Measurements from ENCODE around the gene SPIRE1.

The SPIRE1 gene

DNA sequence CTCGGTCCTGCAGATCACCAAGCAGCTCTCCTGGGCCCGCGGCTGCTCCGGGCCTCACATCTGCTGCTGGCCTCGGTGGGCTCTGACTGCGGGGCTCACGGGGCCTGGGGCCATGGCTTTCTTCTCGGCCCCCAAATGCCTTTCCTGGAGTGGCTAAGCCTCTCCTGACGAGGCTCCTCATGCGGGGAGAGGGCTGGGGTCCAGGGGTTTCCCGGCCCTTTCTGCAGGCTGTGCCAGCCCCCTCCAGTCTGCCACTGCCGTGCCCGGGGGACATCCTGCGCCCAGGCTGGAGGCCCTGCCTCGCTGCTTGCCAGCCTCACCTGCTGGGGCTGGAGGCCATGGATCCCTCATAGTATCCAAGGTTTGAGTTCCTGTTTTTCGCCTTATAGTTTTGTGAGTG lies 226.3 kb downstream of the SPIRE1 start:
- H3K9me3 ChIP-seq (ENCODE audit: low read length) = no peaks in the 10 kb centered on the region
- peaks cover 14% of the 10 kb centered on the region for H3K36me3 ChIP-seq (ENCODE audit: insufficient read depth, low read length)
- H2AFZ ChIP-seq (ENCODE audit: low read depth, low read length) = no peak overlapping the region
- H3K4me1 ChIP-seq (ENCODE audit: insufficient read depth, low read length) = no peaks in the 10 kb centered on the region
- H3K4me3 ChIP-seq (ENCODE audit: low read length) = no peak overlapping the region
- no peaks in the 10 kb centered on the region for H3K27me3 ChIP-seq (ENCODE audit: insufficient read depth, low read length)

DNA sequence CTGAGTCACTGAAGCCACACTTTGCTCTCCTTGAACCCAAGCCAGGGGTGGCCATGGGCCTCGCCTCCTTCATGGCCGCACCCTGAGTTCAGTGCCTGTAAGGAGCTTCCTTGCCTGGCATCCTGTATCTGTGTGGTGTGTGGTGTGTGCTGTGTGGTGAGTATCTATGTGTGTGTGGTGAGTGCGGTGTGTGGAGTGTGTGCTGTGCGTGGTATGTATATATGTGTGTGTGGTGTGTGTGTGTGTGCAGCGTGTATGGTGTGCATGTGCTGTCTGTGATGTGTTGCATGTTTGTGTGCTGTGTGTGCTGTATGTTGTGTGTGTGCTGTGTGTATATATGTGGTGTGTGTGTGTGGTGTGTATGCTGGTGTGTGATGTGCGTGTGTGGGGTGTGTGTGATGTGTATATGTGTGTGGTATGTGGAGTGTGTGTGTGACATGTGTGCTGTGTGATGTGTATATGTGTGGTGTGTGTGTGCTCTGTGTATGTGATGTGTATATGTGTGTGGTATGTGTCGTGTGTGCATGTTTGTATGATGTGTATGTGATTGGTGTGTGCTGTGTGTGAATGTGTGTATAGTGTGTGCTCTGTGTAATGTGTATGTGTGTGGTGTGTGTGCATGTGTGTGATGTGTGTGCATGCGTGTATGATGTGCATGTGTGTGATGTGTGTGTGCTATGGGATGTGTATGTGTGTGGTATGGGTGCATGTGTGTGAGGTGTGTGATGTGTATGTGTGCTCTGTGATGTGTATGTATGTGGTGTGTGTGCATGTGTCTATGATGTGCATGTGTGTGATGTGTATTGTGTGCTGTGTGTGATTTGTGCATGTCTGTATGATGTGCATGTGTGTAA lies 227.5 kb downstream of the SPIRE1 start:
- Histone ChIP-seq H3K36me3 (ENCODE audit: insufficient read depth, low read length) (peaks cover 14% of the 10 kb centered on the region), H3K4me3 (ENCODE audit: low read length) (no peak overlapping the region)

DNA sequence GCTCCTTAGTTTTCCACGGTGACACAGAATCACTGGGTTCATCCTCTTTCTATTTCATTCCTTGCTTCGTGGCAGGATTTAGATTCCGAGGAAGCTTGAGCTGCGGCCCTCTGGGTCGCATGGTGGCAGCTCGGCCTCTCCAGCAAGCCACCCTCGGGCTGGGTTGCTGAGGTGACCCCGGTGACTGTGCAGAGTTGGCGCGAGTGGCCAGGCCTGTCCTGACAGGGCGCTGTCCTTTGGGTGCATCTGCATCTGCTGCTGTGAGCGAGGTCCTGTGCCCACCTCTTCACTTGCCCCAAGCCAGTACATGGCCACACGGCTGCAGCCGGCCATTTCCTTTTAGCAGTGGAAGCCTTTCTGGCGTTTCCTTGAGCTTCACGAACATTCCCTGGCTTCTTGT lies 228.4 kb downstream of the SPIRE1 start:
- Histone ChIP-seq H2AFZ (ENCODE audit: low read depth, low read length) (no peak overlapping the region), H3K36me3 (ENCODE audit: insufficient read depth, low read length) (peaks cover 14% of the 10 kb centered on the region)

More for the DNA sequence above, 227.5 kb downstream of the SPIRE1 start:
- H3K4me1 ChIP-seq (ENCODE audit: insufficient read depth, low read length) = no peaks in the 10 kb centered on the region
- no peaks in the 10 kb centered on the region for H3K27me3 ChIP-seq (ENCODE audit: insufficient read depth, low read length)
- no peak overlapping the region for H2AFZ ChIP-seq (ENCODE audit: low read depth, low read length)
- H3K9me3 ChIP-seq (ENCODE audit: low read length) = no peaks in the 10 kb centered on the region

DNA sequence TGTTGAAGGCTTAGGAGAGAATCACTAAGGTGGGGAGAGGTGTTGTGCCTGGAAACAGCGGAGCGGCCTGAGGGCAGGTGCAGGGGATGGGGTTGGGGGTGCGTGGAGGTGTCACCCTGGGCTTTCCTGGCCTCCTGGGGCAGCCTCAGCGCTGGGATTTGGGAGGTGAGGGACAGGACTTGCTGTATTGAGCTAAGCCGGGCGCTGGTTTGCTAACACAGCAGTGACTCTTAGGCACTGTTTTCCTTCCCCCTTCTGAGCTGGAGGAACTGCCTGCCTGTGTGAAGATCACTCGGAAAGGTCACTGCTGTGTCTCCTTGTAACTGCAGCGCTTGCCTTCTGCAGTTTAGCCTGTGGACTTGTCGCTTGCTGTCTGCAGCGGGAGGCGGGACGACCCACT lies 229.0 kb downstream of the SPIRE1 start:
- peaks cover 14% of the 10 kb centered on the region for H3K36me3 ChIP-seq (ENCODE audit: insufficient read depth, low read length)
- no peak overlapping the region for H2AFZ ChIP-seq (ENCODE audit: low read depth, low read length)
- no peaks in the 10 kb centered on the region for H3K4me1 ChIP-seq (ENCODE audit: insufficient read depth, low read length)
- H3K27me3 ChIP-seq (ENCODE audit: insufficient read depth, low read length) = no peaks in the 10 kb centered on the region
- H3K9me3 ChIP-seq (ENCODE audit: low read length) = no peaks in the 10 kb centered on the region
- no peak overlapping the region for H3K4me3 ChIP-seq (ENCODE audit: low read length)

More for the DNA sequence above, 228.4 kb downstream of the SPIRE1 start:
- H3K4me1 ChIP-seq (ENCODE audit: insufficient read depth, low read length) = no peaks in the 10 kb centered on the region
- no peaks in the 10 kb centered on the region for H3K27me3 ChIP-seq (ENCODE audit: insufficient read depth, low read length)
- no peak overlapping the region for H3K4me3 ChIP-seq (ENCODE audit: low read length)
- H3K9me3 ChIP-seq (ENCODE audit: low read length) = no peaks in the 10 kb centered on the region

DNA sequence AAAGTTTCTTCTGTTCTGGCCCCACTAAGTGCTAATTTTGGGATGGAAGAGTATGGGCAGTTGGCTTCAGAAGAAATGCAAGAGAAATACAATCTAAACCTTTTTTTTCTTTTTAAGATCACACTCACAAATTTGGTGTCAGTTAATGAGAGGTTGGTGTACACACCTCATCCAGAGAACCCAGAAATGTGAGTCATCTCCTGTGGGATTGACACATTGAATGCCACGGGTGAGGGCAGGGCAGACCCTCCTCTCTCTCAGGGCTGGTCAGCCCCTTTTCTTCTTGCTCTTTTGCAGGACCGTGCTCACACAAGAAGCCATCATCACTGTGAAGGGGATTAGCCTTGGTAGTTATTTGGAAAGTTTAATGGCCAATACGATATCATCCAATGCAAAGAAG lies 231.0 kb downstream of the SPIRE1 start:
- no peak overlapping the region for H2AFZ ChIP-seq (ENCODE audit: low read depth, low read length)
- H3K4me1 ChIP-seq (ENCODE audit: insufficient read depth, low read length) = no peaks in the 10 kb centered on the region
- H3K9me3 ChIP-seq (ENCODE audit: low read length) = no peaks in the 10 kb centered on the region
- H3K36me3 ChIP-seq (ENCODE audit: insufficient read depth, low read length) = peaks cover 6% of the 10 kb centered on the region
- H3K4me3 ChIP-seq (ENCODE audit: low read length) = no peak overlapping the region
- H3K27me3 ChIP-seq (ENCODE audit: insufficient read depth, low read length) = no peaks in the 10 kb centered on the region

DNA sequence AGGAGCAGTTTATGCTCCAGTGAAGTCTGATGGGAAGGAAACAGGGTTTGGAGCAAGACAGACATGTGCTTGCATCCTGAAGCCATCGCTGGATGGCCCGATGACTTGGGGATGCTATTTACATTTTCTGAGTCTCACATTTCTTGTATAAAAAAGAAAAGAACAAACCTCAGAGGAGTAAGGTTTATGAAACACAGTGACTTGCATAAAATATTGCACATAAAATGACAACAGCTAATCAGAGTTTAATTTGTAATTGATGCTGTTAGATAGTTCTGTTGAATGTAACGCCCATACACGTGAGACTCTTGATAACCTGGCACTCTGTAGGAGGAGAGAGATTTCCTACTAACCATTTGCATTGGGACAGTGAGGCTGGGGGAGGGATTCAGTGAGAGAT lies 233.7 kb downstream of the SPIRE1 start:
- Histone ChIP-seq H2AFZ (ENCODE audit: low read depth, low read length) (no peak overlapping the region), H3K27me3 (ENCODE audit: insufficient read depth, low read length) (no peaks in the 10 kb centered on the region), H3K4me1 (ENCODE audit: insufficient read depth, low read length) (no peaks in the 10 kb centered on the region), H3K4me3 (ENCODE audit: low read length) (no peak overlapping the region), H3K36me3 (ENCODE audit: insufficient read depth, low read length) (peaks cover 5% of the 10 kb centered on the region), H3K9me3 (ENCODE audit: low read length) (no peaks in the 10 kb centered on the region)

DNA sequence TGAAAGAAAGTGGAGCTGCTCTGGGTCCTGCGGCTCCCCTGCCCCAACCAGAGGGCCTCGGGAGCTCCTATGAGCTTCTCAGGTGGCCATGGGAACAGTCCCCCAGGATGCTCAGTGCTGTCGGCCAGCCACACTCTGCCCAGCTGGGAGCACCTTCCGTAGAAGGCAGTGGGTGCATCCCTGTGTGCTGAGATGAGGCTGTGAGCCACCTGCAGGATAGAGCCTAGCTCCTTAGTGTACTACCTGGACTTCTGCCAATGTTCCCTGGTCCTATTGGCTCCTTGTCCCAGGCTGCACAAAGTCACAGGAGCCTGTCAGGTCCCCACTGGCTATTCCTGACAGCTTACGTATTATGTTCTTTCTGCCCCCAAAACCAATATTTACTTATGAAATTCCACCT lies 234.1 kb downstream of the SPIRE1 start:
- Histone ChIP-seq H3K4me1 (ENCODE audit: insufficient read depth, low read length) (no peaks in the 10 kb centered on the region), H2AFZ (ENCODE audit: low read depth, low read length) (no peak overlapping the region), H3K27me3 (ENCODE audit: insufficient read depth, low read length) (no peaks in the 10 kb centered on the region), H3K9me3 (ENCODE audit: low read length) (no peaks in the 10 kb centered on the region), H3K36me3 (ENCODE audit: insufficient read depth, low read length) (peaks cover 5% of the 10 kb centered on the region), H3K4me3 (ENCODE audit: low read length) (no peak overlapping the region)

DNA sequence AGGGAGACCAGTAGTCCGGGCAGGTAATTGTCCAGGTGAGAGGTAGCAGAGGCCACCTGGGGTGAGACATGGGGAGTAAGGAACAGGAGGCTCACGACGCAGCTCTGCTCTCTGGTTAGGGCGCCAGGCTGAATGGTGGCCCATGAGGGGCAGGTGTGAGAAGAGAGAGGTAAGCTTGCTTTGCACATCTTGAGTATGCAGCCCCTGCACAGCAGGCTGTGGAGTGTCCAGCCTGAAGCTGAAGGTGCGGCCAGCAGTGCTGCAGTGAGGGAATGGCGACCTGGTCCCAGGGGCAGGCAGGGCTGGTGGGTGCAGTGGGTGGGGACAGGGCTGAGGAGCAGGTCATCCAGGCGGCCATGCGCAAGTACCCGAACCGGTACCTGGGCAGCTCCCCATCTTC lies 234.5 kb downstream of the SPIRE1 start:
- Histone ChIP-seq H3K36me3 (ENCODE audit: insufficient read depth, low read length) (peaks cover 5% of the 10 kb centered on the region), H3K27me3 (ENCODE audit: insufficient read depth, low read length) (no peaks in the 10 kb centered on the region)

DNA sequence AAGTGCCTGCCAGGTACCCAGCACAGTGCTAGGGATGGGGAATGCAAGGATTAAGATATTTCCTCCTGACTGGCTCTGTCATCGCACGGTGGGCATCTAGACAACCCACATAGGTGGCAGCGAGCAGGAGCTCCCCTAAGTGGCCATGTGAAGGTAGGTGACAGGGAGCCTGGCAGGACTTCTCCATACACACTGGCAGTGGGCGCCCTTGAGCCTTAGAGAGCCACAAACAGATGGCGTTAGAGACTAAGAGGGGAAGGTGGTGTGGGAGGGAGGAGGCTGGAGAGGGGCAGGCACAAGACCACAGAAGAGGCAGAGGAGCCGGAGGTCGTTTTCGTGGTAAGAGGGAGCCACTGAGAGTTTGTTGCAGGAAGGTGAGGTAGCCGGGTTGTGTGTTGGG lies 235.0 kb downstream of the SPIRE1 start:
- Histone ChIP-seq H2AFZ (ENCODE audit: low read depth, low read length) (no peak overlapping the region), H3K4me3 (ENCODE audit: low read length) (no peak overlapping the region), H3K9me3 (ENCODE audit: low read length) (no peaks in the 10 kb centered on the region), H3K36me3 (ENCODE audit: insufficient read depth, low read length) (peaks cover 3% of the 10 kb centered on the region), H3K4me1 (ENCODE audit: insufficient read depth, low read length) (peaks cover under 1% of the 10 kb centered on the region), H3K27me3 (ENCODE audit: insufficient read depth, low read length) (no peaks in the 10 kb centered on the region)

More for the DNA sequence above, 234.5 kb downstream of the SPIRE1 start:
- H3K4me3 ChIP-seq (ENCODE audit: low read length) = no peak overlapping the region
- no peaks in the 10 kb centered on the region for H3K4me1 ChIP-seq (ENCODE audit: insufficient read depth, low read length)
- no peaks in the 10 kb centered on the region for H3K9me3 ChIP-seq (ENCODE audit: low read length)
- H2AFZ ChIP-seq (ENCODE audit: low read depth, low read length) = no peak overlapping the region

DNA sequence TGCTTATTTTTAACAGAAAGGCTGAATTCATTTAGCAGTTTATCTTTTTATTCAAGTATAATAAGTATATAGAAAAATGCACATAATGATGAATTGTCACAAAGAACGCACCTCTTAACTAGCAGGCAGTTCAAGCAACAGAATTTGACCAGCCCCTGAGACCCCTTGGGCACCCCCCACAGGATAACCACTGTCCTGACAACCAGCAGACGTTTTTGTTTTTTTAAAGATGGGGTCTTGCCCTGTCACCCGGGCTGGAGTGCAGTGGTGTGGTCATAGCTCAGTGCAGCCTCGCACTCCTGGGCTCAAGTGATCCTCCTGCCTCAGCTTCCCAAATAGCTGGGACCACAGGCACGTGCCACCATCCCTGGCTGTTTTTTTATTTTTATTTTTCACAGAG lies 236.2 kb downstream of the SPIRE1 start:
- H3K4me3 ChIP-seq (ENCODE audit: low read length) = no peak overlapping the region

DNA sequence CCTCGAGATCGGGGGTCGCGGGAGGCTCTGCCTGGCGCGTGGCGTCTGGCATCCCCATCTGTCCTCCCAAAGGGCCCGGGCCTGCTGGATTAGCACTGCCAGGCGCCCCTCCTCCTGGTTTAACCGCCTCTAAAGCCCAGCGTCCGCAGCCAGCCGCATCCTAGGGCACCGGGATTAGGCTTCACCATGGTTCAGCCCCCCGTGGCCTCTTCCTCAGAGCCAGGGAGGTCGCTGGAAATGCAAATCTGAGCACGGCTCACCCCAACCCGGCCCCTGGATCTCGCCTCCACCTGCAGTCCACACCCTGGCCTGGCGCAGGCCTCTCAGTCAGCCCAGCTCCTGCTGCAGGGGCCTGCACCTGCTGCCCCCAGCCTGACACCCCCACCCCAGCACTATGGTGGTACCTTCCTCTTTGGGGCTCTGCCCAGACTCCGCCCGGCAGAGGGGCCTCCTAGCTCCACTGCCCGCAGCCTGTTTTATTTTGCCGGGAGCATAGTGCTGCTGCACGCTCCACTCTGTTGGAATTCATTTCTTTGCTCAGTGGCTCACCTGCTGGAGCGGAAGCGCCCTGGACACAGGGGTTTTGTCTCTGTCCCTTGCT lies 237.0 kb downstream of the SPIRE1 start:
- Histone ChIP-seq H3K4me1 (ENCODE audit: insufficient read depth, low read length) (peaks cover 8% of the 10 kb centered on the region), H3K36me3 (ENCODE audit: insufficient read depth, low read length) (no peaks in the 10 kb centered on the region), H3K27me3 (ENCODE audit: insufficient read depth, low read length) (no peaks in the 10 kb centered on the region), H2AFZ (ENCODE audit: low read depth, low read length) (no peak overlapping the region), H3K4me3 (ENCODE audit: low read length) (no peak overlapping the region), H3K9me3 (ENCODE audit: low read length) (no peaks in the 10 kb centered on the region)

More for the DNA sequence above, 236.2 kb downstream of the SPIRE1 start:
- H2AFZ ChIP-seq (ENCODE audit: low read depth, low read length) = no peak overlapping the region
- H3K36me3 ChIP-seq (ENCODE audit: insufficient read depth, low read length) = no peaks in the 10 kb centered on the region
- peaks cover 8% of the 10 kb centered on the region for H3K4me1 ChIP-seq (ENCODE audit: insufficient read depth, low read length)
- no peaks in the 10 kb centered on the region for H3K27me3 ChIP-seq (ENCODE audit: insufficient read depth, low read length)
- H3K9me3 ChIP-seq (ENCODE audit: low read length) = no peaks in the 10 kb centered on the region

DNA sequence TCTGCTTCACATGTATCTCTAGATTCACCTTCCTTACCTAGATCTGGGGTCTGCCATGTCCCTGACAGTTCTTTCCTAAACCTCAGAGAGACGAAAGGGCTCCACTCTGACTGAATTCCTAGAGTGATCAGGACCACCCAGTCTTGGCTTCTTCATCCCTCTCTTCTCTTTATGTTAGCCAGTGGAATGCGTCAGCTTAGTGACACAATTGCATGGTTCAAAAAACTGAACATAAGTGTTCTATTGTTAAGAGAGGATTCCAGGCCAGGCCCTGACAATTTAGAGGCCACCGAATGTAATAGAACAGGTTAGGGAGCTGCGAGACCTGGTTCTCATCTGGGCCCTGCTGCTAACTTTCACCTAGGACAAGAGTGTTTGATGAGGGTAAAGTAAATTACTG lies 240.2 kb downstream of the SPIRE1 start:
- no peaks in the 10 kb centered on the region for H3K9me3 ChIP-seq (ENCODE audit: low read length)
- no peaks in the 10 kb centered on the region for H3K36me3 ChIP-seq (ENCODE audit: insufficient read depth, low read length)

DNA sequence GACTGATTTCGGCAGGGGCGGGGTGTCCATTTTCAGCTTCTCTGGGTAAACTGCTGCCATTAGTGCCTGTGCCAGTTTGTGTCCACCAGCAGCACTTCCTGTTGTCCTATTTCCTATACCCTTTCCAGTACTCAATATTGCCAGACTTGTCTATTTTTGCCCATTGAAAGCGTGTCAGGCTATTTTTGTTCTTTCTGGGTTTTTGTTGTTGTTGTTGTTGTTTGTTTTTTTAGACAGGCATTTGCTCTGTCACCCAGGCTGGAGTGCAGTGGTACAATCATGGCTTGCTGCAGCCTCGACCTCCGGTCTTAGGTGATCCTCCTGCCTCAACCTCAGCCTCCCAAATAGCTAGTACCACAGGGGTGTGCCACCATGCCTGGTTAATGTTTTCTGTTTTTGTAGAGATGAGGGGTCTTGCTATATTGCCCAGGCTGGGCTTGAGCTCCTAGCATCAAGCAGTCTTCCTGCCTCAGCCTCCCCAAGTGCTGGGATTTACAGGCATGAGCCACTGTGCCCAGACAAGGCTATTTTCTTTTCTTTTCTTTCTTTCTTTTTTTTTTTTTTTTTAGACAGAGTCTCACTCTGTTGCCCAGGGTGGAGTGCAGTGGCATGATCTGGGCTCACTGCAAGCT lies 241.7 kb downstream of the SPIRE1 start:
- no peaks in the 10 kb centered on the region for H3K27me3 ChIP-seq (ENCODE audit: insufficient read depth, low read length)
- H3K4me1 ChIP-seq (ENCODE audit: insufficient read depth, low read length) = peaks cover 8% of the 10 kb centered on the region
- no peak overlapping the region for H3K4me3 ChIP-seq (ENCODE audit: low read length)
- no peak overlapping the region for H2AFZ ChIP-seq (ENCODE audit: low read depth, low read length)
- no peaks in the 10 kb centered on the region for H3K36me3 ChIP-seq (ENCODE audit: insufficient read depth, low read length)
- no peaks in the 10 kb centered on the region for H3K9me3 ChIP-seq (ENCODE audit: low read length)

More for the DNA sequence above, 240.2 kb downstream of the SPIRE1 start:
- H3K27me3 ChIP-seq (ENCODE audit: insufficient read depth, low read length) = no peaks in the 10 kb centered on the region
- peaks cover 8% of the 10 kb centered on the region for H3K4me1 ChIP-seq (ENCODE audit: insufficient read depth, low read length)
- no peak overlapping the region for H3K4me3 ChIP-seq (ENCODE audit: low read length)
- no peak overlapping the region for H2AFZ ChIP-seq (ENCODE audit: low read depth, low read length)
